Ammon's horn (tissue), 1 donor: ENCODE data around the gene COX14.
"Not testable (repeated sequence)": the region's sequence is repeated elsewhere in the genome, so short reads cannot be mapped to it uniquely, and the experiment has no call there.

ENCODE experiments used
- DNase-seq: peaks from one replicate; pipeline ENCODE4 v3.0.0-alpha.2; 2016; ENCODE audit warnings: low spot score

Gene COX14

DNA sequence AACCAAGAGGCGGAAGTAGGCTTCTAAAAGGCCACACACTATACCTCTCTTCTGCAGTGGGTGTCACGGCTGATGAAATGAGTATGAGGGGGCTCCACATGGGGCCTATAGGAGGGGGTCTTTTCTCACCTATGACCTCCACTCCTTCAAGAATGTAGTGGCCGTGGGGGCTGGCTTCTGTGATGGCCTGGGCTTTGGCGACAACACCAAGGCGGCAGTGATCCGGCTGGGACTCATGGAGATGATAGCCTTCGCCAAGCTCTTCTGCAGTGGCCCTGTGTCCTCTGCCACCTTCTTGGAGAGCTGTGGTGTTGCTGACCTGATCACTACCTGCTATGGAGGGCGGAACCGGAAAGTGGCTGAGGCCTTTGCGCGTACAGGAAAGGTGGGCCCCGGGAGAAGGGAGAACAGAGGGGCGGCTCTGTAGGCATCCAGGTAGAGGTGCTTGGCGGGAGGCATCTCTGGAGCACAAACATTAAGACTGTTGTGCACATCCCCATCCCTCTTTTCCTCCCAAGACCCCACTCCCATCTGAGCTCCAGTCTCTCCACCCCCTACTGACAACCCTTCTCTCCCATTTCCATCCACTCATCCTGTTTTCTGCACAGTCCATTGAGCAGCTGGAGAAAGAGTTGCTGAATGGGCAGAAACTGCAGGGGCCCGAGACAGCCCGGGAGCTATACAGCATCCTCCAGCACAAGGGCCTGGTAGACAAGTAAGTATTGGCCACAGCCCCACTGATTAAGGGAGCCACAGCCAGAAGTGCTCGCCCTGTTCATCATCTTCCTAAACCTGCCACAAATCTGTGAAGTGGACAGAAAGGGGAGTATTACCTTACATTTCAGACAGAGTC is 4.4 kb upstream of the COX14 start:
- DNase-seq = no peak

DNA sequence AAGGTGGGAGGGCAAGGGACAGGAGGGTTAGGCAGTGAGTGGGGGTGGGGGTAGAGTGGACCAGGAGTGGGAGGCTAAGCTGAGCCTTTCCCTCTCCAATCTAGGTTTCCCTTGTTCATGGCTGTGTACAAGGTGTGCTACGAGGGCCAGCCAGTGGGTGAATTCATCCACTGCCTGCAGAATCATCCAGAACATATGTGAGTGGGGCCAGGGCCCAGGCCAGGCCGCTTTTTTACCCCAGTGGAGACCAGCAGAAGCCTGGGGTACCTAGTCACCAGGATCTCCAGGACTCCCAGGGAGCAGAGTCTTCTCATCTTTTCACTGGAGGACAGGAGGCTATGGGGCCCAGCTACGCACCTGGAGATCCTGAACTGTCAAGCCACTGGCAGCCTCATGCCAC is 2.7 kb upstream of the COX14 start:
- no peak for DNase-seq

DNA sequence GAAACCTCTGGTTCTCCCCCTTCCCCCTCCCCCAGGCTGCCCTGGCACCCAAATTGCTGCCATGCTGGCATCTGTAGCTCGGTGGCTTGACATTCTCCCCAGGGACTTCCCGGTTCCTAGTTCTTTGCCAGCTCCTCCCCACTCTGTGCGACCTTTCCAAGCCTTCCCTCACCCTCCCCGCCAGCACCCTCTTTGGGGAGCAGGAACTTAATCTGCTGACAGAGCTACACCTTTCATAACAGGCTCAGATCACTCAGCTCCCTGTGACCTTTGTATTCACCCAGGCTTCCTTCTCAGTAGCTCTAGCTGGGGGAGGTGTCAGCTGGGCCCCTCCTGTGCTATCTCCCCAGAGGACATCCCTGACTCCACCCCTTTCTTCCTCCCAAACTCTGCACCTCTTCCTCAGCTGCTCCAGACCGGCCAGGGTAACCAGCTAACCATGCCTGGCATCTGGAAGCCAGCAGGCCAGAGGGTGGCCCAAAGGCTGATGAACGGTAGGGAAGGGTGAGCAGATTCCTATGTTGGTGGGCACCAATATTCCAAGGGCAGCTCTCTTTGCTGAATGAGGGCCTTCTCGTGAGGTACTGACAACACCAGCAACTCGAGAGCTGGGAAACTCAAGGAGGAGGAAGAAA is 1.8 kb upstream of the COX14 start:
- DNase-seq = no peak

DNA sequence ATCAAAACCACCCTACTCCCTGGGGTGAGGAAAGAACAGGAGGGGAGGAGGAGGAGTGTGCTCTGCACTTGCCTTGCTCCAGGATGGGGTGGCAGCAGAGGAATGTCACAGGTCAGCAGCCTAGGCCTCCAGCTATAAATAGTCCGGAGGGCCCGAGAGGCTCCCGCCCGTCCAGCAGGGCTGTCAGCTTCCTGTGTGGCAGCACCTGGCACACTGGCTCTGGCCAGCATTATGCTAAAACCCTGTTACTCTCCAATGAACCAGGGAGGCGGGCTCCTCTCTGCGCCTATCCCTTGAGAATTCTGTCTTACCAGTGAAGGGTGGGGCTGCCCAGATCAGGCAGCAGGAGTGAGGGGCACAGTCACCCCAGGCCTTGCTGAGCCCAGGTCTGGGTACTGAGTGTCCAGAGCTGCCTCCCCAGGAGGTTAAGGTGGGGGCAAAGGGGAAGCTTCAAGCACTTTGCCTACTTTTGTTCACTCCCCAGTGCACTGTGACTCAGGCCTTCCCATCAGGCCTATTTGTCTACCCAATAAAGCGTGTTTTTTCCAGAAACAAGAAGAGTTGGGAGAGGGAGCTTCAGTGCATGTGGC is 1.2 kb upstream of the COX14 start:
- no peak for DNase-seq

DNA sequence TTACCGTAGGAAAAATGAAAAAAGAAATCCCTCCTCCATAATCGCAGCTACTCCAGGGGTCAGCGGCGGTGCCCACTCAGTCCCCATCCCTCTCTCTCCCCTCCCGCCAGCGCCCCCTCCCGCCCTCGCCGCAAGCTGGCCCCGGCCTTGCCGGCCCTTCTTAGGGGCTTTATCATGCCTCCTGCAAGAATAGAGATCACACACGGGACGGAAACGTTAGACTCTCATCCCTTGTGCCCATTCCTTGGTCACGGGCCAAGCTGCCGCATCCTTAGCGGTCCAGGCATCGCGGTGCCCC is 692 bp upstream of the COX14 start:
- no peak for DNase-seq

DNA sequence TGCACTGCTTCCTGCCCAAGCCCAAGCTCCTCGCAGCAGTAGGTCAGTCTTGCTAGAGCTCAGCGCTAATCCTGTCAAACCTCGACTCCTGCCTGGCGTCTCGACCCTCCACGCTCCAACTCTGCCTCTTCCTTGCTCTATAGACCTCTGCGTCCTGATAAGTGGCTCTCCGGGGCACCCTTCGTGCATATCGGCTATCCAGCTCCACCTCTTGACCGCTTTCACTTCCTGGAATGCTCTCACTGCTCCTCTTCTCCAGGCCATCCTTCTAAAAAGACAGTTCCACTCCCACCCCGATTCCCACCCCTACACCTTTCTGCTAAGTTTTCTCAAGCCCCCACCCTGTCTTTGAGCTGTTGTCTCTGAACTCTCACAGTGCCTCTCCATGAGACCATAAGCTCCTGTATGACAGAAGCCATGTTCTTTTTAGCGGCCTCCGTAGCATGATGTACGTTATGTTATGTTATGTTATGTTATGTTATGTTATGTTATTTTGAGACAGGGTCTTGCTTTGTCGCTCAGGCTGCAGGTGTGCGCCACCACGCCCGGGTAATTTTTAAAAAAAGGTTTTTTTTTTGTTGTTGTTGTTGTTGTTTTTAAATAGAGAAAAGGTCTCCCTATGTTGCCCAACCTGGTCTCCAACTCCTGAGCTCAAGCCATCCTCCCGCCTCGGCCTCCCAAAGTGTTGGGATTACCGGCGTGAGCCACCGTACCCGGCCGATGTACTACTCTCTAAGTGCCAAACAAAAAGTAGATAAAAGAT is 601 bp downstream of the COX14 start:
- DNase-seq = no peak

DNA sequence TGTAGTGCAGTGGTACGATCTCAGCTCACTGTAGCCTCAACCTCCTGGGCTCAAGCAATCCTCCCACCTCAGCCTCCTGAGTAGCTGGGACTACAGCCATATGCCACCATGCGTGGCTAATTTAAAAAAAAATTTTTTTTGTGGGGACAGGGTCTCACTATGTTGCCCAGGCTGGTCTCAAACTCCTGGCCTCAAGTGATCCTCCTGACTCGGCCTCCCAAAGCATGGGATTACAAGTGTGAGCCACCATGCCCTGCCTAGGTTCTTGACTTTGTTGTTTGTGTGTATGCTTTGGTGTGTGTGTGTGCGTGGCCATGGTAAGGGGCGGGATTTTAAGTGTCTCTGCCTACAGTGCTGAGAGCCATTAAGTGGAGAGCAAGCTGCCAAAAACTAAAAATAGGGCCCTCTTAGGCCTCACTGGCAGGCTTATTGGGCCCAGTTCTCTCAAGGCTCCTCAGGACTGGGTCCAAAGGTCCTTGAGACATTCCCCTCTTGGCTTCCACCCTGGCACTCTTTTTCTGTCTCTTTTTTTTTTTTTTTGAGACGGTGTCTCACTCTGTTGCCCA is 5.1 kb downstream of the COX14 start:
- no peak for DNase-seq

DNA sequence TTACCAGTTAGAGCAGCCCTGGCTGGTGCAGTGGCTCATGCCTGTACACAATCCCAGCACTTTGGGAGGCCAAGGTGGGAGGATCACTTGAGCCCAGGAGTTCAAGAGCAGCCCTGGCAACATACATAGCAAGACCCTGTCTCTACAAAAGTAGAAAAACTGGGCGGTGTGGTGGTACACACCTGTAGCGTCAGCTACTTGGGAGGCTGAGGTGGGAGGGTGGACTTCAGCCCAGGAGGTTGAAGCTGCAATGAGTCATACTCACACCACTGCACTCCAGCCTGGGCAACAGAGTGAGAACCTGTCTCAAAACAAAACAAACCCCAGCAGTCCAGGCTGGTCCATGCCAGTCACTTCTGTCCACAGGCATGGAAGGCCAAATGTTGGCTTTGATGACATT is 7.4 kb downstream of the COX14 start:
- DNase-seq = no peak

DNA sequence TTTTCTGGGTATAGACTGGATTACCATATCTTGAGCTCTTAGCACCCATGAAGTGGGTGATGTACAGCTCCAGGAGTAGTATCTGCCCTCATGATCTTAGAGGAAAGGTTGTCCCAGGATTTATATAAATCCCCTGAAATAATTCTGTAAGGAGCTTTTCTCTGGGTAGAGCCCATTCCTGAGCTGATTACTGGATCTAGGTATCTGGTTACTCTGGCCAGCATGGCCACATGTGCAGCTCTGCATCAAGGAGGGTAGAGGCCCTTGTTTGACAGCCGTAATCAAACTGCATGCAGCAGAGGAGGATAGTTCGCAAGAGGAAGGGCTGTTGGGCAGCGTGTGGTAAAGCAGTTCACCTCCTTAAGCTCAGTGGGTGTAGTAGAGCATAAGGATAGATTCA is 8.5 kb downstream of the COX14 start:
- no peak for DNase-seq

DNA sequence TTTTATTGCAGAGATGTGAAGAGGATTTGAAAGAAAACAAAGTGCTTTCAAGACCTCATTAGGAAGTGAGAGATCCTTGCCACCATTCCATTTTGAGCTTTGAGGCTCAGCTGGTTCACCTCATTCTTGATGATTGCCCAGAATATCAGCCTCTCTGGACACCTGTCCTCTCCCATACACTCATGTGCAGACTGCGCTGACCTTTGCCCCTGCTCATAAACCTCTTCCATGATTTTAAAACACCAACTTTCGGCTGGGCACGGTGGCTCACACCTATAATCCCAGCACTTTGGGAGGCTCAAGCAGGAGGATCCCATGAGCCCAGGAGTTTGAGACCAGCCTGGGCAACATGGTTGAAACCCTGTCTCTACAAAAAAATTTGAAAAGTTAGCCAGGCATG is 8.9 kb downstream of the COX14 start:
- no peak for DNase-seq

DNA sequence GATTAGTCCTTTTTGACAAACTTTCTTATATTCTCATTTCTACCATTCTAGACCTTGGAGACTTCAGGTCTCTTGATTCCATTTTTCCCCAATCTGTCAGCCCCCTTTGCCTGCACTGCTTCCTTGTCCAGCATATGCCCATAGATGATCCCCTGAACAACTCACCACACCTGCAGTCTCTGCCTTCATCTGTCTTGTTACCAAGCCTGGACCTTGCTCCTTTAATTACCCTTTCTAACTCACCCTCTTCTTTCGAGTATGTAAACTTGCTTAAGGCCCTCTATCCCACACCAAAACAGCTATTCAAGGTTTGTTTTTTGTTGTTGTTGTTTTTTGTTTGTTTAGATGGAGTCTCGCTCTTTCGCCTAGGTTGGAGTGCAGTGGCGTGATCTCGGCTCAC is 9.6 kb downstream of the COX14 start:
- no peak for DNase-seq

DNA sequence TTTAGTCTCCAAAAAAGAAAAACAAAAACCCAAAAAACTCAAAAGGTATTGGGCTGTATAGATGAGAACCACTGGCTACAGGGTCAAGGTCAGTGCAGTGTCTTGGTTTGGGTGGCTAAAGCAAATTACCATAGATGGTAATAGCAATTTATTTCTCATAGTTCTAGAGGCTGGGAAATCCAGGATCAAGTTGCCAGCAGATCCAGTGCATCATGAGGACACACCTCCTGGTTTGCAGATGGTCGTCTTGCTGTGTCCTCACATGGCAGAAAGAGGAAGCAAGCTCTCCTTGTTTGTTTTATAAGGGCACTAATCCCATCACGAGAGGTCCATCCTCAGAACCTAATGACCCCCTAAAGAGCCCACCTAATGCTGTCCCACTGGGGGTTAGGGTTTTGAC is 11.2 kb downstream of the COX14 start:
- no peak for DNase-seq

DNA sequence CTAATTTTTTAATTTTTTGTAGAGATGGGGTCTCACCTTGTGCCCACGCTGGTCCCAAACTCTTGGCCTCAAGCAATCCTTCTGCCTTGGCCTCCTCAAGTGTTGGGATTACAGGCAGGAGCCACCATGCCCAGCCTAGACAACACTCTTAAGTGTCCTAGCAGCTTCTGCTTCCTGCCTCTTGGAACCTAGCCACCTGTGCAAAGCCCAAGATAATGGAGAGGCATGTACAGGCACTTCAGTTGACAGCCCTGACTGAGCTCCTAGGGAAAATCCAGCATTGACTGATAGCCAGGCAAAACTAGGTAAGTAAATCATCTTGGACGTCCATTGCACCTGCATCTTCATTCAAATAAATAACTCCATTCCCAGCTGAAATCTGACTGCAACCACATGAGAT is 15.5 kb downstream of the COX14 start:
- DNase-seq = no peak

DNA sequence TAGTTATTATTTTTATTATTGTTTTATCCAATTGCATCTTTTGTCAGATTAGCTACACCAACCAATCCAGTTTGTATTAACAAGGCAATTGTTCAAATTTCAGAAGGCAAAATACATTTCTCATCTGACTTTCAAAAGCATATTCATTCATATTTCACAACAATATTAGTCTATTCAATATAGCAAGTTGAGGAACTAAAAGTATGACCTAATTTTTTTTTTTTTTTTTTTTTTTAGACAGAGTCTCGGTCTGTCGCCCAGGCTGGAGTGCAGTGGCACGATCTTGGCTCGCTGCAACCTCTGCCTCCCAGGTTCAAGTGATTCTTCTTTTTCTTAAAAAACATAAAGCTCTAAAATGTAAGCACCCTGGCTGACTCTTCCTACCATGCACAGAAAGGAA is 17.3 kb downstream of the COX14 start:
- DNase-seq = no peak

DNA sequence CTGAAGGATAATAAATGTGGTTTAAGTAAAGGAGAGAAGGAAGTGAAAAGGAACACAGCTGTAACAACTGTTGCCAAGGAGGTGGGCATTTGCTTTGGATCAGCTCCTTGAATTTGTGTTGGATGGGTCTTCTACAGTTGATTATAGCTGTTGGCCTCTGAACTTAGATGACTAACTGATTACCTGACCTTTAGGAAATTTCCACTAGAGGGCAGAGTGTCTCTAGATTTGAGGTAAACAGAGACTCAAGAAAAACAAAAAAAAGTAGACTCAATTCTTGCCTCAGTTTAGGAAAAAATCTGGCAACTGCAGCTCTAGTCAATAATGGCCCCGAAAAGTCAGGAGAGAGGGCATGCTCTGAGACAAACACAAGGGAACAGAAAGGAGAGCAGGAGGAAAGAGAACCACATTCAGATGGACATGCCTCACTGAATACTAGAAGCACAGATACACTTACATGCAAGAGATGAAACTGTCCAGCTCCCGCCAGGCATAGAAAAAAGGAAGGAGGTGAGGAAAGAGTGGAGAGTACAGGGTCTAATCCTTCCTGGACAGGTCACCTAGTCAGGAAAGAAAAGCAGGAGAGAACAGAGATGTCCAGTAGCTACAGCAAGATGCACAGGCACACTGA is 20.6 kb downstream of the COX14 start:
- DNase-seq = peak; percentile 49

DNA sequence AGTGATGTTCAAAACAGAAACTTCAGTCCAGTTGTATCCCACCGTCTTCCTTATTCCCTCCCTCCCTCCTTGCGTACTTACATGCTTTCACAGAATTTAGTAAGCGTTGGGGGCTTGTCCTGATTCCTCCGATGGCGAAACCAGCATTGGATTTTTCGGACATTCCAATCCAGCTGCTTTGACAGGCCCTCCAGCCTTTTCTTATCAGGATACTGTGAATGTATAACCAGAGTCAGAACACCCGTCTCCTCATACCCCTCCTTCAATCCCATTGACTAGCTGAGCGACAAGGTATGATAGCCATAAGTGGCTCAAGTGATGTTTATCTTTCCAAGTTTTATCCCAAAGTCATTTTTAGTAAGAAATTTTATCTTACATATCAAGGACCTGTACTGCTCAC is 31.0 kb downstream of the COX14 start:
- DNase-seq = no peak

DNA sequence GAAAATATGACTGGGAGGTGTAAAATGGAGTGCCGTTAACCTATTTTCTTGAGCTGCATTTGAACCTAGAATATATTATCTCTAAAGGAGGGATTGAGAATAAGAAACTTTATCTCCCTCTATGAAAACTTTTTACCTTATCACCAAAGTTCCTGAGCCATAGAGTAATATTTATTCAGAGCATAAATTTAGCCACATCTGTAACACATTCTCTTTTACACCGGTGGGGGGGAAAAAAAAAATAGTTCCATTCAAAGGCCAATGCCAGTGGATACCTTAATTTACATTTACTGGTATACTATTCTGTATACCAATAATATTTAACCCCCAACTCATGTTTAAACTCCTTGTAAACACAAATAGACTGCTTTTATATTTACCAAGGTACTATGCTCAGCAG is 33.4 kb downstream of the COX14 start:
- DNase-seq = no peak

DNA sequence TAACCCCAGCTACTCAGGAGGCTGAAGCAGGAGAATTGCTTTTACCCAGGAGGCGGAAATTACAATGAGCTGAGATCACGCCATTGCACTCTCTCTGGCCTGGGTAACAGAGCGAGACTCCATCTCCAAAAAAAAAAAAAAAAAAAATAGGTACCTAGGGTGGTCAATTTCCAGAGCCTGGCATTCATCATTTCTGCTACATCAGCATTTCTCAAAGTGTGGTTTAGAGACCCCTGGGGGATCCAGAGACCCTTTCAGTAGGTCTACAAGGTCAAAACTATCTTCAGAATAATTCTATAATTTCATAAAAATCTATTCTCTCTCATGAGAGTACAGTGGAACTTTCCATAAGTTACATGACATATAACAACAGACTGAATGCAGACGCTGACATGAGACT is 35.2 kb downstream of the COX14 start:
- DNase-seq = no peak

DNA sequence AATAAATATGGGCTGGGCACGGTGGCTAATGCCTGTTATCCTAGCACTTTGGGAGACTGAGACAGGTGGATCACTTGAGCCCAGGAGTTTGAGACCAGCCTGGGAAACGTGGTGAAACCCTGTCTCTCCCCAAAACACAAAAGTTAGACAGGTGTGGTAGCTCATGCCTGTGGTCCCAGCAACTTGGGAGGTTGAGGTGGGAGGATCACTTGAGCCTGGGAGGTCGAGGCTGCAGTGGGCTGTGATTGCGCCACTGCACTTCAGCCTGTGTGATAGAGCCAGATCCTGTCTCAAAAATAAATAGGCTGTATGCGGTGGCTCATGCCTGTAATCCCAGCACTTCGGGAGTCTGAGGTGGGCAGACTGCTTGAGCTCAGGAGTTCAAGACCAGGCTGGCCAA is 36.0 kb downstream of the COX14 start:
- not testable (repeated sequence) for DNase-seq

DNA sequence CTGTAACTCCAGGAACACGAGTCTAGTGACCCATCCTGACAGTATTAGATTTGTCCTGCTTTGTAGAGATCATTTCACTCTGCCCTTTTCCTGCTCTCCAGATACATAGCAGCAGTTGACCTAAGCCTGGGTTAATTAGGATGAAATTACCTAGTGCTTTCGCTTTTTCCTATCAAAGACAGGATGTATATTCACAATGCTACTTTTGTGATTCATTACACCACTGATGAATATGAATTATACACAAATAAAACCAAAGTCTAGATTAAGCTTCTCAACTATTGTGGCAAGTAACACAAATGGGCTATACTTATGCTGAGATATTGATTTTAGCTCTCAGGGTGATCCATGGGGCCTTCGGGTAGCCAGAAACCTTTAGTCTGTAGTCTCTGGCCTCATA is 37.3 kb downstream of the COX14 start:
- no peak for DNase-seq

DNA sequence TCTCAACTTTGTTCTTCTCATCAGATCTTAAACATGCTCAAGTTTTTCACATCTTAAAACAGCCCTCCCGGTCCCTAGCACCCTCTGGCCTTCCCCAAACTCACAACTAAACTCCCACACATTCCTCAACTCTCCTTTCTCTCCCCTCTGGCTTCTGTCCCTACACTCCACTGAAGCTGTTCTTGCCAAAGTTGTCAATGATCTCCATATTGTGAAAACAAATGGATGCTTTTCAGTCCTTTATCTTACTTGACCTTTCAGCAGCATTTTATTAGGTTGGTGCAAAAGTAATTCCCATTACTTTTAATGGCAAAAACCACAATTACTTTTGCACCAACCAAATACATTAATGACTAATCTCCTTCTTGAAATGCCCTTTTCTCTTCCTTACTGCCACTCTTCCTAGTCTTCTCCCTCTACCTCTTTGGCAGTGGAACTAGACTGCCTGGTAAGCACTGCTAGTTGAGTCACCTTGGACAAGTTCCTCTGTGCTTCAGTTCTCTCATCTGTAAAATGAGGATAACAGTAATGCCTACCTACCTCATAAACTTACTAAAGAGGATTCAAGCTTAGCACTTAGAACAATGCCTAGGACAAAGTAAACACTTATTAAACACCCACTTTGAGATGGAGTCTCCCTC is 39.1 kb downstream of the COX14 start:
- DNase-seq = no peak

DNA sequence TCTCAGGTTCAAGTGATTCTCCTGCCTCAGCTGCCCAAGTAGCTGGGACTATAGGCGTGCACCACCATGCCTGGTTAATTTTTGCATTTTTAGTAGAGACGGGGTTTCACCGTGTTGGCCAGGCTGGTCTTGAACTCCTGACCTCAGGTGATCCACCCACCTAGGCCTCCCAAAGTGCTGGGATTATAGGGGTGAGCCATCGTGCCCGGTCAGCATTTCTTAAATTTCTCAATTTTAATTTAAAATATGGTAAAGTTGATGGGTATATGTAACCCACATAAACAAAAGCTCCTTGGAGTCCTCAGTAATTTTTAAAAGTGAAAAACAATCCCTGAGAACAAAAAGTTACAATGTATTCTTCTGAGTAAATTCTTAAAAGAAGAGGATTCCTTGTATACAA is 42.9 kb downstream of the COX14 start:
- not testable (repeated sequence) for DNase-seq
